SK-MEL-5 (cell line): ENCODE data around the gene TAF6. TPM values are rescaled to one million over a fixed set of nuclear protein-coding genes. Genes with fewer than 3 reads are reported as not detected.

Source experiments
- DNase-seq: peaks from one replicate; pipeline ENCODE4 v3.0.0-alpha.2; 2016; ENCODE audit warnings: low read depth, low spot score
- in situ Hi-C: cut with HindIII; loops from 2 replicates; pipeline ENCODE4 v1.10.0; 2016; ENCODE audit warnings: low sequenced_read_pairs, high pct_unique_total_duplicates, low pct_unique_long_range_greater_than_20kb
- total RNA-seq: library from RNA; depleted of rRNA; stranded (reverse); fragments of >200 nt; shearing (Covaris generic); gene quantifications from 2 replicates; pipeline ENCODE4 v1.2.3, GENCODE V29; 2014

Gene TAF6
- total RNA-seq, 1 experiment from 2014 or later = 27.3 TPM

DNA sequence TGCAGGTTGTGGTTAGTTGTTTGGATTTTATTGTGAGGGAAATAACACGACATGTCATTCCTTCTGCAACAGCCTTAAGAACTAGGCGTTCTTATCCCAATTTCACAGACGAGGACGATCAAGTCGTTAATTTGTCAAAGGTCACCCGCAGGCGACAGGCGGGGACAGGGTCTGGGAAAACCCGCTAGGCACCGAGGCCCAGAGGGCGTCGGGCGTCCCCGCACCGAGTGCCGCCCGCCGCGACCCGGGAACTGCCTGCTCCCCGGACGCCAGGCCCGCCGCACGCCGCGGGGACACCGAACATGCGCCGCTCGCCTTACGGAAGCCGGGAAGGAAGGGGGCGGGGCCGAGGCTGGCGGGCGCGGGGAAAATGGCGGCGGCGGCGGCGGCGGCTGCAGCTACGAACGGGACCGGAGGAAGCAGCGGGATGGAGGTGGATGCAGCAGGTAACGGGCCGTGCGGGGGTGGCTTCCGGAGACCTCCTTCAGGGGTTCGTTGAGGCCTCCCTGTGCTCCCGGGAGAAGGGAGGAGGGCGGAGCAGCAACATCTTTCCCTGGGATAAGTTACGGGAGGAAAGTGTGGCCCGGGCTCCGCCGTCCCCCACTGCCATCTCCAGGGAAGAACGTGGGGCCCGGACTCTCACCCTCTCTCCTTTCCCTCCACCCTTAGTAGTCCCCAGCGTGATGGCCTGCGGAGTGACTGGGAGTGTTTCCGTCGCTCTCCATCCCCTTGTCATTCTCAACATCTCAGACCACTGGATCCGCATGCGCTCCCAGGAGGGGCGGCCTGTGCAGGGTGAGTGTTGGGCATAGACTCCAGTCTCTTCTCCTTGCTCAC is 30.3 kb downstream of the TAF6 start, which contains the start of gene COPS6:
Gene COPS6, plus strand, starts transcription at position 349 of the 837 bp plus-strand sequence. Its CDS starts 22 bp downstream, at position 371.
- in situ Hi-C loops = no loop called here
- DNase-seq = peak; percentile 79

- in situ Hi-C loops = no loop called here
- no peak for DNase-seq
These were observed 31.0 kb downstream of the TAF6 start for GRCh38 chr7:100088095-100088620.

- no peak for DNase-seq
- in situ Hi-C loops = no loop called here
These were observed 32.0 kb downstream of the TAF6 start for GRCh38 chr7:100087055-100087750.

- DNase-seq = no peak
- in situ Hi-C loops = no loop called here
These were observed 33.6 kb downstream of the TAF6 start for GRCh38 chr7:100085515-100085914.

GRCh38 chr7:100082978-100083377 is 36.2 kb downstream of the TAF6 start:
- DNase-seq = no peak
- in situ Hi-C loops = no loop called here

GRCh38 chr7:100081535-100082102 is 37.5 kb downstream of the TAF6 start, which contains the start of gene ZNF3:
ZNF3 (minus strand) TSS chr7:100081723; CDS start chr7:100077357, 4,366 bp downstream.
- peak; percentile 99 for DNase-seq
- in situ Hi-C loops = no loop called here

- no peak for DNase-seq
- in situ Hi-C loops = no loop called here
These were observed 38.1 kb downstream of the TAF6 start for GRCh38 chr7:100080907-100081534.

GRCh38 chr7:100079024-100079560 is 40.1 kb downstream of the TAF6 start:
- DNase-seq = peak; percentile 93
- in situ Hi-C loops = no loop called here

DNA sequence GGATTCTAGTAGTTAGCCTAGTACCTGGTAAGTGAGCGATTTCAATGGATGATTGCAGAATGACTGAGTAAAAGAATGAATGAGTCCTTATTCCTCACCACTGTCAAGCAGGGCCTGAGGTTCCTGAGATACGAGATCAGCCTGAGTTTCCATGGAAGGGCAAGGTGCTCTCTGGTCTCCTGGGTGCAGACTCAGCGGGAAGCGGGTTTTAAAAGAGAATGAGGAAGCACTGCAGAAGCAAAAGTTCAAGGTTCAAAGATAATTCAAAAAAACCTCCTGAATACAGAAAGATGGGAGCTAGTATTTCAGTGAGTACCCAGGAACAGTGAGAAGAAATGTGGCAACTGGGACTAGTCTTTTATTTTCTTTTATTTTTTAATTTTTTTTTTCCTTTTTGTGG is 42.0 kb downstream of the TAF6 start:
- DNase-seq = no peak
- in situ Hi-C loops = no loop called here

DNA sequence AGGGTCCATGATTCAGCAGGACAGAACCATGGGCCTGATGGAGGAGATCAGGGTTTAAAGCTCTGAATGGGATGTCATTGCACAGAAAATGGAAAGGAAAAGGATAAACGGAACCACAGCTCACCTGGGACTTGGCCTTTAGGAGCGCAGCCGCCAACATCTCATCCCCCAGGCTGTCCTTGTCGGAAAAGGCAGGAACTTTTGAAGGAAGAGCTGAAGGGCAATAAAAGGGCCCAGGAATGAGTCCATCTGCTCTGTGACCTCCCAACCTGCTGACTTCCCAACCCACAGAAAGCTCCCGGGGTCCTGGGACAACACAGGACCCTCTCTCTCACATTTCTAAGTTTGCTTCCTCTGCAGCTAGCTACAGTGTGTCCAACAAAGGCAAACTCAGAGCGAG is 43.7 kb downstream of the TAF6 start:
- no peak for DNase-seq
- in situ Hi-C loops = no loop called here

DNA sequence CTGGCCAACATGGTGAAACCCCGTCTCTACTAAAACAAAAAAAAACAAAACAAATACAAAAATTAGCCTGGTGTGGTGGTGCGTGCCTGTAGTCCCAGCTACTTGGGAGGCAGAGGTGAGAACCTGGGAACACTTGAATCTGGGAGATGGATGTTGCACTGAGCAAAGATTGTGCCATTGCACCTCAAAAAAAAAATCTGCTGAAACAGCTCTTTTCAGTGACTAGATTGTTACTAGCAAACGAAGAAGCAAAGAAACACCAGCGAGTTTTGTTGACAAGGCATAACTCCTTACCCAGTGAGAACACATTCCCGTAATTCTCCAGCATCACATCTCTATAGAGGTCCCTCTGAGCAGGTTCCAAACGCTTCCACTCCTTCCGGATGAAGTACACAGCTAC is 44.3 kb downstream of the TAF6 start:
- in situ Hi-C loops = no loop called here
- no peak for DNase-seq

DNA sequence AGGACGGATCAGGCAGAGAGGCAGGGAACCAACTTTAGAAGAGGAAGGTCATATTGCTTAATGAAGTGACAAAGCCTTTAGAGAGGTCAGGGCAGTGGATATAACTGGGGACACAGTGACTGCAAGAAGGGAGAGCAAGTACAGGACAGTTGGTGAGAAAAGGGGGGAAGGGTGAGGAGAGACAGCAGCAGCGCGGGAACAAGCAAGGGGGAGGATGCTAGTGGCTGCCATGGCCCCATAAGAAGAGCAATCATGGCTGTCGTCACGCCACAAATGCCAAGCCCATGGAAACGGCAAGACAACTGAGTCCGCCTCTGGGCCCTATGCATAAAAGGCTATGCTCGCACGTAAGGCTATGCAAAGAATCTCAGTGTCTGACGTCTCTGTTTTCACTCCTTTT is 46.7 kb downstream of the TAF6 start:
- in situ Hi-C loops = no loop called here
- DNase-seq = no peak

DNA sequence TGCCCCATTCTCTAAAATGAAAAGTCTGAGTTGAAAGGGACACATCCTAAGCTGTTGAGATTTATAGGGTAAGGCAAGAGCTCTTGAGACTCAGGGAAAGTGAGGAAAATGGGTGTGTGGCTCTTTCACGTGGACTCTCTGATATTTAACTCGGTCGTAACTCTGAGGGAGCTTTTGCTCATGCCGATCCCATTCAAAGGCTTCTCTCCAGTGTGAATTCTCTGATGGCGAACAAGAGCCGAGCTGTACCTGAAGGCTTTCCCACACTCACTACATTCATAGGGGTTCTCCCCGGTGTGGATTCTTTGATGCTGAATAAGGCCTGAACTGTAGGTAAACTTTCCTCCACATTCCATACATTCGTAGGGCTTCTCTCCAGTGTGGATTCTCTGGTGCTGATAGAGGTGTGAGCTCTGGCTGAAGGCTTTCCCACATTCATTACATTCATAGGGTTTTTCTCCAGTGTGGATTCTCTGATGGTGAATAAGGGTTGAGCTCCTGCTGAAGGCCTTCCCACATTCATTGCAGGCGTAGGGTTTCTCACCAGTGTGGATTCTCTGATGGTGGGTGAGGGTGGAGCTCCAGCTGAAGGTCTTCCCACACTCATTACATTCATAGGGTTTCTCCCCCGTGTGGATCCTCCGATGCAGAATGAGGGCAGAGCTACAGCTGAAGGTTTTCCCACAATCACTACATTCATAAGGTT is 48.0 kb downstream of the TAF6 start:
- DNase-seq = no peak

GRCh38 chr7:100069991-100070390 is 49.2 kb downstream of the TAF6 start:
- in situ Hi-C loops = no loop called here
- no peak for DNase-seq

More for the DNA sequence above, 48.0 kb downstream of the TAF6 start:
- in situ Hi-C loops = no loop called here

GRCh38 chr7:100066953-100067352 is 52.2 kb downstream of the TAF6 start:
- DNase-seq = peak; percentile 56
- in situ Hi-C loops = no loop called here

- in situ Hi-C loops = no loop called here
- DNase-seq = no peak
These were observed 53.5 kb downstream of the TAF6 start for GRCh38 chr7:100065452-100066186.
